Spleen (tissue), 11 donors: ENCODE results near the gene CEP170B. TPM values are rescaled to one million over a fixed set of nuclear protein-coding genes. Genes with fewer than 3 reads are reported as not detected.

Experiments
- DNase-seq: peaks from one replicate; pipeline ENCODE4 v3.0.0-alpha.2; 2020
- H3K27ac ChIP-seq, 8 donors: fragments of 200-600 bp; sonication (generic) in 7 of 8; 1 replicate in 4 of 8; 2 replicates in 4 of 8; pipeline versions ENCODE4 v1.5.0 to v1.8.0; 2016 to 2021; ENCODE audit warnings: inconsistent platforms in 4 of 8, mild to moderate bottlenecking in 4 of 8, moderate library complexity in 1 of 8
- H3K27me3 ChIP-seq, 7 donors: fragments of 200-600 bp; sonication (generic) in 6 of 7; replicated peaks in 1 of 7; 1 replicate in 4 of 7; 2 replicates in 3 of 7; pipeline versions ENCODE4 v1.5.0 to v1.8.0; 2016 to 2021; ENCODE audit warnings: inconsistent platforms in 3 of 7, mild to moderate bottlenecking in 1 of 7
- H3K36me3 ChIP-seq, 6 donors: fragments of 200-600 bp; sonication (generic) in 5 of 6; 1 replicate in 4 of 6; 2 replicates in 2 of 6; pipeline versions ENCODE4 v1.5.0 to v1.8.0; 2016 to 2021; ENCODE audit warnings: inconsistent platforms in 2 of 6
- H3K4me1 ChIP-seq, 6 donors: fragments of 200-600 bp; sonication (generic) in 5 of 6; 1 replicate in 3 of 6; 2 replicates in 3 of 6; pipeline versions ENCODE4 v1.5.0 to v1.8.0; 2016 to 2021; ENCODE audit warnings: inconsistent platforms in 3 of 6
- H3K4me3 ChIP-seq, 8 donors: fragments of 200-600 bp; sonication (generic) in 7 of 8; 1 replicate in 4 of 8; 2 replicates in 4 of 8; pipeline versions ENCODE4 v1.5.0 to v1.8.0; 2016 to 2021; ENCODE audit warnings: inconsistent platforms in 4 of 8, mild to moderate bottlenecking in 4 of 8, moderate library complexity in 2 of 8
- H3K9me3 ChIP-seq, 8 donors: fragments of 200-600 bp; sonication (generic) in 7 of 8; 1 replicate in 4 of 8; 2 replicates in 4 of 8; pipeline versions ENCODE4 v1.5.0 to v1.8.0; 2016 to 2021; ENCODE audit warnings: inconsistent platforms in 4 of 8
- CTCF ChIP-seq, 11 experiments: fragments of 200-600 bp in 7 of 11; fragments of 450-650 bp in 4 of 11; sonication (generic) in 4 of 11; IDR thresholded peaks in 8 of 11; conservative IDR thresholded peaks in 3 of 11; 1 replicate in 7 of 11; 2 replicates in 4 of 11; pipeline versions ENCODE4 v1.4.0 to v1.8.0; 2016 to 2021; ENCODE audit warnings: antibody characterized with exemption in 11 of 11, inconsistent platforms in 4 of 11, mild to moderate bottlenecking in 1 of 11
- POLR2A ChIP-seq, 3 donors: fragments of 450-650 bp; IDR thresholded peaks; one replicate each; pipeline ENCODE4 v1.5.1; 2017; ENCODE audit warnings: antibody characterized with exemption in 3 of 3, mild to moderate bottlenecking in 1 of 3
- POLR2AphosphoS5 ChIP-seq, 3 donors: sonication (generic); formaldehyde crosslinking; IDR thresholded peaks; one replicate each; pipeline ENCODE4 v1.5.1; 2017; ENCODE audit warnings: antibody characterized with exemption in 3 of 3
- WGBS, 5 donors: extraction: QIAGEN DNeasy Blood & Tissue Kit in 3 of 5; methylation state at CpG; one replicate each; pipeline versions ENCODE4 v1.1.5 to v1.1.7; 2013 to 2018; 5-methylcytosine and 5-hydroxymethylcytosine counted together
- intact Hi-C: fragments of 100-400 bp; cut with DNase I; formaldehyde crosslinking; loops from one replicate; pipeline ENCODE4 v1.15.0; 2023; ENCODE audit warnings: low total_unique reads
- polyA plus RNA-seq, 3 donors: library from polyadenylated mRNA; stranded (reverse); fragments of 200-250 nt; gene quantifications; one replicate each; pipeline ENCODE4 v1.2.1, GENCODE V29; 2013
- total RNA-seq, 7 donors: library from RNA; depleted of rRNA in 3 of 7; stranded (reverse); fragments of >200 nt in 3 of 7; fragmentation: NEBNext Ultra II Directional in 4 of 7; extraction: Animal tissue kit (Norgen Biotek cat#: 25700) in 4 of 7; gene quantifications; one replicate each; pipeline versions ENCODE4 v1.1.0 to v1.2.1, GENCODE V29; 2016 to 2021
- donor health status: healthy with polysubstance abuse.
- donor health status: DM: no; HTN: no; CAD: no; lungs with moderate emphysema.
- donor health status: DM: no; HTN: no; CAD: no.
- donor health status: Bipolar disorder and iron deficiency.
- donor health status: healthy.
- donor health status: DM: no; HTN: no; CAD: no.
- donor health status: DM: yes; HTN: yes; CAD: no.

CEP170B gene
- total and polyA plus RNA-seq, 10 donors: 0.58 to 12.6 (median 5.7) TPM

- Histone ChIP-seq H3K4me1 (peaks cover 6 to 30% (median 16%) of the 10 kb centered on the region in 6 donors), H3K9me3 (no peaks in the 10 kb centered on the region), H3K4me3 (no peak overlapping the region), H3K27me3 (peaks cover 3 to 70% (median 14%) of the 10 kb centered on the region in 7 donors), H3K27ac (no peak overlapping the region), H3K36me3 (no peaks in the 10 kb centered on the region)
- 72 to 80% (median 75%) methylated on average over 21 of the region's 21 CpGs for WGBS, 5 donors
- peak; percentile 72 for DNase-seq
- peak in 6 of 11 experiments; percentile 10 to 61 (median 39) for TF ChIP-seq CTCF (IDR thresholded peaks at IDR 0.05 in 8 of 11, conservative IDR thresholded peaks at IDR 0.05 in 3 of 11)
- TF ChIP-seq POLR2AphosphoS5 (IDR thresholded peaks at IDR 0.05): no peak
- intact Hi-C loops: no loop called here
Observed at GRCh38 chr14:104870368-104871144, 5.5 kb downstream of the CEP170B start.

GRCh38 chr14:104871145-104871655 is 6.1 kb downstream of the CEP170B start:
- intact Hi-C loops: no loop called here
- H3K27ac ChIP-seq: no peak overlapping the region
- no peak overlapping the region for H3K4me3 ChIP-seq
- peaks cover 0 to 64% (median 8%) of the 10 kb centered on the region in 7 donors for H3K27me3 ChIP-seq
- no peak for DNase-seq
- no peaks in the 10 kb centered on the region for H3K36me3 ChIP-seq
- H3K9me3 ChIP-seq: no peaks in the 10 kb centered on the region
- 85 to 92% (median 87%) methylated on average over 15 of the region's 15 CpGs for WGBS, 5 donors
- TF ChIP-seq CTCF (IDR thresholded peaks at IDR 0.05 in 8 of 11, conservative IDR thresholded peaks at IDR 0.05 in 3 of 11): peak in 1 of 11 experiments; percentile 3
- no peak for TF ChIP-seq POLR2AphosphoS5 (IDR thresholded peaks at IDR 0.05)
- H3K4me1 ChIP-seq: peaks cover 3 to 24% (median 10%) of the 10 kb centered on the region in 6 donors

GRCh38 chr14:104871656-104872468 is 6.8 kb downstream of the CEP170B start:
- DNase-seq: peak; percentile 67
- 84 to 90% (median 84%) methylated on average over 32 to 46 of the region's 47 CpGs for WGBS, 5 donors
- Histone ChIP-seq H3K36me3 (no peaks in the 10 kb centered on the region), H3K27ac (no peak overlapping the region), H3K4me1 (peaks cover 0 to 17% (median 4%) of the 10 kb centered on the region in 6 donors), H3K27me3 (peaks cover 0 to 57% (median 4%) of the 10 kb centered on the region in 7 donors), H3K9me3 (no peaks in the 10 kb centered on the region), H3K4me3 (no peak overlapping the region)
- TF ChIP-seq POLR2AphosphoS5 (IDR thresholded peaks at IDR 0.05) (no peak), POLR2A (IDR thresholded peaks at IDR 0.05) (no peak), CTCF (IDR thresholded peaks at IDR 0.05 in 8 of 11, conservative IDR thresholded peaks at IDR 0.05 in 3 of 11) (no peak)
- intact Hi-C loops: no loop called here
